Adipose tissue (tissue), 3 donors: Measurements from ENCODE around the gene CALML5. TPM values are rescaled to one million over a fixed set of nuclear protein-coding genes. Genes with fewer than 3 reads are reported as not detected.

Experiments used
- H3K27ac ChIP-seq: one replicate; pipeline ENCODE4 v1.5.1; 2013; ENCODE audit warnings: low read depth, low read length
- WGBS, 3 donors: extraction: QIAGEN DNeasy Blood & Tissue Kit; methylation state at CpG; one replicate each; pipeline ENCODE4 v1.1.7; 2013; 5-methylcytosine and 5-hydroxymethylcytosine counted together
- polyA plus RNA-seq, 3 donors: library from polyadenylated mRNA; stranded (reverse); fragments of 200-250 nt; gene quantifications; one replicate each; pipeline ENCODE4 v1.2.3, GENCODE V29; 2013
- donor health status: healthy with polysubstance abuse.
- donor health status: Bipolar disorder and iron deficiency.
- donor health status: healthy.

The CALML5 gene
- under 1 TPM in 1 of 3 donors, not detected in 2; 0.09 TPM for polyA plus RNA-seq

GRCh38 chr10:5499493-5500140, at the start of gene CALML5:
Gene CALML5, minus strand, starts transcription at chr10:5499570. Its CDS starts 132 bp downstream, at chr10:5499438.
- 71 to 89% (median 88%) methylated on average over 10 of the region's 10 CpGs for WGBS, 3 donors
- H3K27ac ChIP-seq: no peak within 1 kb of the TSS

- WGBS, 3 donors: 31 to 41% (median 38%) methylated on average over 16 of the region's 16 CpGs
- H3K27ac ChIP-seq: no peak overlapping the region
Measured at GRCh38 chr10:5547931-5548660, 48.7 kb upstream of the CALML5 start.

GRCh38 chr10:5547681-5547930, 48.2 kb upstream of the CALML5 start:
- H3K27ac ChIP-seq: no peak overlapping the region
- 24 to 38% (median 32%) methylated on average over 4 of the region's 4 CpGs for WGBS, 3 donors

GRCh38 chr10:5546891-5547680, 47.7 kb upstream of the CALML5 start:
- WGBS, 3 donors: 63 to 84% (median 80%) methylated on average over 7 of the region's 7 CpGs
- H3K27ac ChIP-seq: no peak overlapping the region

- WGBS, 3 donors: 75 to 82% (median 79%) methylated on average over 23 of the region's 23 CpGs
Measured at GRCh38 chr10:5545778-5546710, 46.7 kb upstream of the CALML5 start.

GRCh38 chr10:5545426-5545777, 46.0 kb upstream of the CALML5 start:
- 87 to 92% (median 90%) methylated on average over 2 of the region's 2 CpGs for WGBS, 3 donors
- H3K27ac ChIP-seq: no peak overlapping the region

More at GRCh38 chr10:5545778-5546710, 46.7 kb upstream of the CALML5 start:
- H3K27ac ChIP-seq: no peak overlapping the region

GRCh38 chr10:5545011-5545410, 45.6 kb upstream of the CALML5 start:
- WGBS, 3 donors: 78 to 88% (median 80%) methylated on average over 1 of the region's 1 CpG
- no peak overlapping the region for H3K27ac ChIP-seq

- 31 to 64% (median 56%) methylated on average over 6 of the region's 6 CpGs for WGBS, 3 donors
- H3K27ac ChIP-seq: no peak overlapping the region
Measured at GRCh38 chr10:5544216-5544805, 44.9 kb upstream of the CALML5 start.

- 89 to 97% (median 96%) methylated on average over 1 of the region's 1 CpG for WGBS, 3 donors
- no peak overlapping the region for H3K27ac ChIP-seq
Measured at GRCh38 chr10:5543623-5544022, 44.3 kb upstream of the CALML5 start.

GRCh38 chr10:5542100-5542499, 42.7 kb upstream of the CALML5 start:
- H3K27ac ChIP-seq: no peak overlapping the region
- WGBS, 3 donors: 97 to 100% (median 98%) methylated on average over 1 of the region's 1 CpG

- whole genome bisulfite sequencing, 3 donors: 93 to 94% (median 93%) methylated on average over 3 of the region's 3 CpGs
- H3K27ac ChIP-seq: no peak overlapping the region
Measured at GRCh38 chr10:5540891-5541290, 41.5 kb upstream of the CALML5 start.

- no peak overlapping the region for H3K27ac ChIP-seq
- 88 to 97% (median 89%) methylated on average over 9 of the region's 9 CpGs for WGBS, 3 donors
Measured at GRCh38 chr10:5540080-5540479, 40.7 kb upstream of the CALML5 start.

GRCh38 chr10:5538892-5539651, 39.7 kb upstream of the CALML5 start:
- H3K27ac ChIP-seq: no peak overlapping the region
- WGBS, 3 donors: 68 to 87% (median 71%) methylated on average over 19 of the region's 19 CpGs

GRCh38 chr10:5538446-5538845, 39.1 kb upstream of the CALML5 start:
- WGBS, 3 donors: 76 to 92% (median 89%) methylated on average over 9 of the region's 9 CpGs
- no peak overlapping the region for H3K27ac ChIP-seq

GRCh38 chr10:5537684-5538083, 38.3 kb upstream of the CALML5 start:
- 82 to 91% (median 89%) methylated on average over 6 of the region's 6 CpGs for WGBS, 3 donors
- H3K27ac ChIP-seq: no peak overlapping the region

GRCh38 chr10:5536486-5537081, 37.2 kb upstream of the CALML5 start:
- WGBS, 3 donors: 90 to 96% (median 93%) methylated on average over 7 of the region's 7 CpGs

More at GRCh38 chr10:5536486-5537081, 37.2 kb upstream of the CALML5 start:
- no peak overlapping the region for H3K27ac ChIP-seq
